Ovary (tissue), 3 donors: Measurements from ENCODE around the gene GATD1.

ENCODE experiments used
- CTCF ChIP-seq, 3 donors: fragments of 450-650 bp in 2 of 3; fragments of 200-600 bp in 1 of 3; IDR thresholded peaks; one replicate each; pipeline versions ENCODE4 v1.5.1 to v1.8.0; 2016 to 2022; ENCODE audit warnings: antibody characterized with exemption in 3 of 3, mild to moderate bottlenecking in 1 of 3
- POLR2A ChIP-seq: fragments of 450-650 bp; IDR thresholded peaks from one replicate; pipeline ENCODE4 v1.6.1; 2017; ENCODE audit warnings: antibody characterized with exemption, mild to moderate bottlenecking, moderate library complexity
- donor health status: DM: no; HTN: no; CAD: no.

DNA sequence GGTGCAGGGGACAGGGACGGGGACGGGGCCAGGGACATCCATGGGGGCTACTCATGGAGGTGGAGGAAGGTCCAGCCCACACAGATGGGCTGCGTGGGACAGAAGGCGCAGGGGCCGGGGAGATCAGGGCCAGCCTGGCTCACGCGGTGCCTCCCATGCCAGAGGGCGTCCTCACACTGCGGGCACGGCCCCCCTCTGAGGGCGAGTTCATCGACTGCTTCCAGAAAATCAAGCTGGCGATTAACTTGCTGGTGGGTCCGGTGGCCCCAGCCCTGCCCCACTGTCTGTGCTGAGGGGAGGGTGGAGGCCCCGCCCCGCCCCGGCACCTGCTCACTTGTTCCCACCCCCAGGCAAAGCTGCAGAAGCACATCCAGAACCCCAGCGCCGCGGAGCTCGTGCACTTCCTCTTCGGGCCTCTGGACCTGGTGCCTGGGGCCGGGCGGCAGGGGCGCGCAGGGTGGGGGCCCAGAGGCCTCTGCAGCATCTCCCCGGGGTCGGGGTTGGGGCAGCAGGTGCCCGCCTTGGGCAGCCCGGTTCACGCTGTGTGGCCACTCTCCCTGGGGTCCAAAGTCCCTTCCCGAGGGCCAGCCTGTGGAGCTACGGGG is 55.4 kb downstream of the GATD1 start:
- TF ChIP-seq POLR2A (no peak), CTCF (IDR thresholded peaks at IDR 0.05) (no peak)
